Measurements from ENCODE around the gene ECE1.
"Not testable (repeated sequence)": the region's sequence is repeated elsewhere in the genome, so short reads cannot be mapped to it uniquely, and the experiment has no call there.

The ECE1 gene

GRCh38 chr1:21289127-21289526, 1.1 kb downstream of the ECE1 start:
- ChIA-PET CTCF (interaction anchor here (0.6 to 1.4 kb wide), 4 partner anchors 9 to 83 kb away, joined by 3 read pairs; no protein-coding TSS in a partner anchor), POLR2A (no interaction called here)
- DNase-seq (ENCODE audit: low read depth, low spot score): no peak
- H3K4me3 ChIP-seq (ENCODE audit: low read depth, low read length): peak overlapping the region; percentile 83
- TF ChIP-seq CTCF (IDR thresholded peaks at IDR 0.05; ENCODE audit: insufficient read depth, low read length, missing control alignments): no peak

- POLR2A ChIA-PET: no interaction called here
- CTCF ChIA-PET: interaction anchor here (1.3 to 11.6 kb wide), 6 partner anchors 8 to 84 kb away, joined by 3 to 155 read pairs (median 4); no protein-coding TSS in a partner anchor
- TF ChIP-seq CTCF (IDR thresholded peaks at IDR 0.05; ENCODE audit: insufficient read depth, low read length, missing control alignments): no peak
Measured at GRCh38 chr1:21287905-21288514, 2.3 kb downstream of the ECE1 start.

GRCh38 chr1:21285386-21285785, 4.9 kb downstream of the ECE1 start:
- POLR2A ChIA-PET; H3K4me3 ChIP-seq (ENCODE audit: low read depth, low read length); DNase-seq (ENCODE audit: low read depth, low spot score): not testable (repeated sequence)
- CTCF ChIA-PET: interaction anchor here (0.9 to 11.6 kb wide), 2 partner anchors 14 to 30 kb away, joined by 5 to 155 read pairs; no protein-coding TSS in a partner anchor

More at GRCh38 chr1:21287905-21288514, 2.3 kb downstream of the ECE1 start:
- no peak for DNase-seq (ENCODE audit: low read depth, low spot score)
- no peak overlapping the region for H3K4me3 ChIP-seq (ENCODE audit: low read depth, low read length)

- ChIA-PET CTCF (interaction anchor here (0.6 to 11.6 kb wide), 2 partner anchors 14 to 49 kb away, joined by 3 to 155 read pairs; no protein-coding TSS in a partner anchor), POLR2A (no interaction called here)
- no peak overlapping the region for H3K4me3 ChIP-seq (ENCODE audit: low read depth, low read length)
- no peak for DNase-seq (ENCODE audit: low read depth, low spot score)
- no peak for TF ChIP-seq CTCF (IDR thresholded peaks at IDR 0.05; ENCODE audit: insufficient read depth, low read length, missing control alignments)
Measured at GRCh38 chr1:21285055-21285372, 5.2 kb downstream of the ECE1 start.

- no peak for TF ChIP-seq CTCF (IDR thresholded peaks at IDR 0.05; ENCODE audit: insufficient read depth, low read length, missing control alignments)
- CTCF ChIA-PET: interaction anchor here (0.6 to 11.6 kb wide), 2 partner anchors 13 to 50 kb away, joined by 3 to 155 read pairs; no protein-coding TSS in a partner anchor
- no peak overlapping the region for H3K4me3 ChIP-seq (ENCODE audit: low read depth, low read length)
- no peak for DNase-seq (ENCODE audit: low read depth, low spot score)
- POLR2A ChIA-PET: no interaction called here
Measured at GRCh38 chr1:21284206-21285054, 5.8 kb downstream of the ECE1 start.

GRCh38 chr1:21283524-21283923, 6.7 kb downstream of the ECE1 start:
- POLR2A ChIA-PET: no interaction called here
- CTCF ChIA-PET: interaction anchor here (11.6 kb wide), 1 partner anchor 13 kb away, joined by 155 read pairs; no protein-coding TSS in a partner anchor
- no peak for DNase-seq (ENCODE audit: low read depth, low spot score)
- no peak overlapping the region for H3K4me3 ChIP-seq (ENCODE audit: low read depth, low read length)
- no peak for TF ChIP-seq CTCF (IDR thresholded peaks at IDR 0.05; ENCODE audit: insufficient read depth, low read length, missing control alignments)

- ChIA-PET CTCF (interaction anchor here (11.6 kb wide), 1 partner anchor 11 kb away, joined by 155 read pairs; no protein-coding TSS in a partner anchor), POLR2A (interaction anchor here (0.5 kb wide), 1 partner anchor 17 kb away, joined by 3 read pairs; no protein-coding TSS in a partner anchor)
- not testable (repeated sequence) for DNase-seq (ENCODE audit: low read depth, low spot score); H3K4me3 ChIP-seq (ENCODE audit: low read depth, low read length)
Measured at GRCh38 chr1:21282020-21282419, 8.2 kb downstream of the ECE1 start.
